IPS-NIHi7 (cell line): ENCODE measurements around the gene PCDHGA10.
"Not testable (repeated sequence)": the region's sequence is repeated elsewhere in the genome, so short reads cannot be mapped to it uniquely, and the experiment has no call there.

Experiments used
- DNase-seq: peaks from one replicate; pipeline ENCODE4 v3.0.0; 2012; ENCODE audit warnings: mixed read lengths; ENCODE audit errors: extremely low spot score

The PCDHGA10 gene

DNA sequence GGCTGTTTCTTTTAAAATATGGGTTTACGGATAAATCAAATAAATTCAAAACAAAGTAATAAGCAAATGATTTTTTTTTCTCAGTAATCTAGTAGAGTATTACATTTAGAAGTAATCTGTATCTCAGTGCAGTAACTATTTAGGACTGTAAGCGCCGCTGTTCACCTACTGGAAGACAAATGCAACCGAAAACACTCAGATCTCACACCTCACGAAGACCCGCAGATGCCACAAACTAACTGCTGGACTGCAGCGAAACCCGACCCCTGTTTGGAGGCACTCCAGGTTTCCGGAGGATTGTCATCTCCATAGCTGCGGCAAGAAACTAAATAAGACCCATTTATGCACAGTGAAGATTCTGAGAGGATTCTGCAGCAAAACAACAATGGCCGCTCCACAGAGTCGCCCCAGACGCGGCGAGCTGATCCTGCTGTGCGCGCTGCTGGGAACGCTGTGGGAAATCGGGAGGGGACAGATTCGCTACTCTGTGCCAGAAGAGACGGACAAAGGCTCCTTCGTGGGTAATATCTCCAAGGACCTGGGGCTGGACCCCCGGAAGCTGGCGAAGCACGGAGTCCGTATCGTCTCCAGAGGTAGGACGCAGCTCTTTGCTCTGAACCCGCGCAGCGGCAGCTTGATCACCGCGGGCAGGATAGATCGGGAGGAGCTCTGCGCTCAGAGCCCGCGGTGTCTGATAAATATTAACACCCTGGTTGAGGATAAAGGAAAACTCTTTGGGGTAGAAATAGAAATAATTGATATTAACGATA, 20.2 kb upstream of the PCDHGA10 start, which contains the start of gene PCDHGA8:
PCDHGA8 (plus strand) TSS at position 205 of the 770 bp plus-strand sequence; CDS start at position 386, 181 bp downstream.
- no peak for DNase-seq

DNA sequence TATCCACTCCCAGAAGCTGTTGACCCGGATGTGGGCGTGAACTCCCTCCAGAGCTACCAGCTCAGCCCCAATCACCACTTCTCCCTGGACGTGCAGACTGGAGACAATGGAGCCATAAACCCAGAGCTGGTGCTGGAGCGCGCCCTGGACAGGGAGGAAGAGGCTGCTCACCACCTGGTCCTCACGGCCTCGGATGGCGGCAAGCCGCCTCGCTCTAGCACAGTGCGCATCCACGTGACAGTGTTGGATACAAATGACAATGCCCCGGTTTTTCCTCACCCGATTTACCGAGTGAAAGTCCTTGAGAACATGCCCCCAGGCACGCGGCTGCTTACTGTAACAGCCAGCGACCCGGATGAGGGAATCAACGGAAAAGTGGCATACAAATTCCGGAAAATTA, 19.5 kb upstream of the PCDHGA10 start:
- no peak for DNase-seq

DNA sequence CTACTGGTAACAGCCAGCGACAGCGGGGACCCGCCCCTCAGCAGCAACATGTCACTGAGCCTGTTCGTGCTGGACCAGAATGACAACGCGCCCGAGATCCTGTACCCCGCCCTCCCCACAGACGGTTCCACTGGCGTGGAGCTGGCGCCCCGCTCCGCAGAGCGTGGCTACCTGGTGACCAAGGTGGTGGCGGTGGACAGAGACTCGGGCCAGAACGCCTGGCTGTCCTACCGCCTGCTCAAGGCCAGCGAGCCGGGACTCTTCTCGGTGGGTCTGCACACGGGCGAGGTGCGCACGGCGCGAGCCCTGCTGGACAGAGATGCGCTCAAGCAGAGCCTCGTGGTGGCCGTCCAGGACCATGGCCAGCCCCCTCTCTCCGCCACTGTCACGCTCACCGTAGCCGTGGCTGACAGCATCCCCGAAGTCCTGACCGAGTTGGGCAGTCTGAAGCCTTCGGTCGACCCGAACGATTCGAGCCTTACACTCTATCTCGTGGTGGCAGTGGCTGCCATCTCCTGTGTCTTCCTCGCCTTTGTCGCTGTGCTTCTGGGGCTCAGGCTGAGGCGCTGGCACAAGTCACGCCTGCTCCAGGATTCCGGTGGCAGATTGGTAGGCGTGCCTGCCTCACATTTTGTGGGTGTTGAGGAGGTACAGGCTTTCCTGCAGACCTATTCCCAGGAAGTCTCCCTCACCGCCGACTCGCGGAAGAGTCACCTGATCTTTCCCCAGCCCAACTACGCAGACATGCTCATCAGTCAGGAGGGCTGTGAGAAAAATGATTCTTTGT, 18.2 kb upstream of the PCDHGA10 start:
- DNase-seq: not testable (repeated sequence)

DNA sequence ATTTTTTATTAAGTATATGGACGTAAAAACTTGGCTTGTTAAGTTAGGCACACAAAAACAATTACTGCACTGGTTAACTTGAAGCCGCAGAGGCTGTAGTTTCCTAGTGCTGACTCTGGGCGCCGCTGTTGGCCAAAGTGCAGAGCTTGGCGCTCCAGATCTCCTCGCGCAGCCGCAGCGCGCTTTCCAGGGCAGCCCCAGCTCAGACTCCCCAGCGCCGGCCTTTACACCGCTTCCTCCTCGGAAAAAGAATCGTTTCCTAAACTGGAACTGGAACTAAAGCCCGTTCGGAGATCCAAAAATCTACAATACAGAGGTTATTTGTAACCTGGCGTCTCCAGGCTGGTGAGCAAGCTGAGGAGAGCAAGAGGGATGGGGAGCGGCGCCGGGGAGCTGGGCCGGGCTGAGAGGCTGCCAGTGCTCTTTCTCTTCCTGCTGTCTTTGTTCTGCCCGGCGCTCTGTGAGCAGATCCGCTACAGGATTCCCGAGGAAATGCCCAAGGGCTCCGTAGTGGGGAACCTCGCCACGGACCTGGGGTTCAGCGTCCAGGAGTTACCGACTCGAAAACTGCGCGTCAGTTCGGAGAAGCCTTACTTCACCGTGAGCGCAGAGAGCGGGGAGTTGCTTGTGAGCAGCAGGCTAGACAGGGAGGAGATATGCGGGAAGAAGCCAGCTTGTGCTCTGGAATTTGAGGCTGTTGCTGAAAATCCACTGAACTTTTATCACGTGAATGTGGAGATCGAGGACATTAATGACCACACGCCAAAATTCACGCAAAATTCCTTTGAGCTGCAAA, 14.8 kb upstream of the PCDHGA10 start, which contains the start of gene PCDHGB5:
PCDHGB5 (plus strand) TSS at position 192 of the 796 bp plus-strand sequence; CDS start at position 373, 181 bp downstream.
- not testable (repeated sequence) for DNase-seq

DNA sequence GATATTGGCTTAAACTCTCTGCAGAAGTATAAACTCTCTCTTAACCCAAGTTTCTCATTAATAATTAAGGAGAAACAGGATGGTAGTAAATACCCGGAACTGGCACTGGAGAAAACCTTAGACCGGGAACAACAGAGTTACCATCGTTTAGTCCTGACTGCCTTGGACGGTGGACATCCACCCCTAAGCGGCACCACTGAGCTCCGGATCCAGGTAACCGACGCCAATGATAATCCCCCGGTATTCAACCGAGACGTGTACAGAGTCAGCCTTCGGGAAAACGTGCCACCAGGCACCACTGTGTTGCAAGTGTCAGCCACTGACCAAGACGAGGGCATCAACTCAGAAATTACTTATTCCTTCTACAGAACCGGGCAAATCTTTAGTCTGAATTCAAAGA, 14.2 kb upstream of the PCDHGA10 start:
- DNase-seq: no peak

DNA sequence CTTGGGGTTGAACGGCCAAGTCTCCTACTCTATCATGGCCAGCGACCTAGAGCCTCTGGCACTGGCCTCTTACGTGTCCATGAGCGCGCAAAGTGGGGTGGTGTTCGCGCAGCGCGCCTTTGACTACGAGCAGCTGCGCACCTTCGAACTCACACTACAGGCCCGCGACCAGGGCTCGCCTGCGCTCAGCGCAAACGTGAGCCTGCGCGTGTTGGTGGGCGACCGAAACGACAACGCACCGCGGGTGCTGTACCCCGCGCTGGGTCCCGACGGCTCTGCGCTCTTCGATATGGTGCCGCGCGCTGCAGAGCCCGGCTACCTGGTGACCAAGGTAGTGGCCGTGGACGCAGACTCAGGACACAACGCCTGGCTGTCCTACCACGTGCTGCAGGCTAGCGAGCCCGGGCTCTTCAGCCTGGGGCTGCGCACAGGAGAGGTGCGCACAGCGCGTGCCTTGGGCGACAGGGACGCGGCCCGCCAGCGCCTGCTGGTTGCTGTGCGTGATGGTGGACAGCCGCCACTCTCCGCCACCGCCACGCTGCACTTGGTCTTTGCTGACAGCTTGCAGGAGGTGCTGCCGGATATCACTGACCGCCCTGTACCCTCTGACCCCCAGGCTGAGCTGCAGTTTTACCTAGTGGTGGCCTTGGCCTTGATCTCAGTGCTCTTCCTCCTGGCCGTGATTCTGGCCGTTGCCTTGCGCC, 13.1 kb upstream of the PCDHGA10 start:
- no peak for DNase-seq

DNA sequence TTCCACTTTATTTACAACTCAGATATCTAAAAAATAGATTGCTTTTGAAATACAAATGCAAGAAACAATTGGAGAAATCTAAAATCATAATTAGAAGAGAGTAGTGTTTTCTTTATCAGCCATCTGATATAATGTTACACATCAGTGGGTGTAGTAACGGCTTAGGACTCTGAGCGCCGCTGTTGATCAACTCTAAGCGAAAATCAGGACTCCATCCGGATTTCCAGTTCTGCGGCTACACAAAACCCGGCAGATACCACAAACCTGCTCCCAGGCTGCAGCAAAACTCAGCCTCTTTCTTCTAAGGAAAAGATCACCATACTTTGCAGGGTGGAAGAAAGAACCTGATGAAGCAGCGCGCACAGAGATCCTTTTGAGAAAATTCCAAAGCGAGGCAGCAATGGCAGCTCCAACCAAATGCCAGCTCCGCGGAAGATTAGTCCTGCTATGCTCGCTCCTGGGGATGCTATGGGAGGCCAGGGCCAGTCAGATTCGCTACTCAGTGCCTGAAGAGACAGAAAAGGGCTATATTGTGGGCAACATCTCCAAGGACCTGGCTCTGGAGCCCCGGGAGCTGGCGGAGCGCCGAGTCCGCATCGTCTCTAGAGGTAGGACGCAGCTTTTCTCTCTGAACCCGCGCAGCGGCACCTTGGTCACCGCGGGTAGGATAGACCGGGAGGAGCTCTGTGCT, 10.1 kb upstream of the PCDHGA10 start, which contains the start of gene PCDHGA9:
PCDHGA9 (plus strand) TSS at position 226 of the 691 bp plus-strand sequence; CDS start at position 401, 175 bp downstream.
- peak; percentile 17 for DNase-seq

DNA sequence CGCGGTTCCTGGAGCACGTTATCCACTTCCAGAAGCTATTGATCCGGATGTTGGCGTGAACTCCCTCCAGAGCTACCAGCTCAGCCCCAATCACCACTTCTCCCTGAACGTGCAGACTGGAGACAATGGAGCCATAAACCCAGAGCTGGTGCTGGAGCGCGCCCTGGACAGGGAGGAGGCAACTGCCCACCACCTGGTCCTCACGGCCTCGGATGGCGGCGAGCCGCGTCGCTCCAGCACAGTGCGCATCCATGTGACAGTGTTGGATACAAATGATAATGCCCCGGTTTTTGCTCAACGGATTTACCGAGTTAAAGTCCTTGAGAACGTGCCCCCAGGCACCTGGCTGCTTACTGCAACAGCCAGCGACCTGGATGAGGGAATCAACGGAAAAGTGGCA, 9.4 kb upstream of the PCDHGA10 start:
- DNase-seq: no peak

DNA sequence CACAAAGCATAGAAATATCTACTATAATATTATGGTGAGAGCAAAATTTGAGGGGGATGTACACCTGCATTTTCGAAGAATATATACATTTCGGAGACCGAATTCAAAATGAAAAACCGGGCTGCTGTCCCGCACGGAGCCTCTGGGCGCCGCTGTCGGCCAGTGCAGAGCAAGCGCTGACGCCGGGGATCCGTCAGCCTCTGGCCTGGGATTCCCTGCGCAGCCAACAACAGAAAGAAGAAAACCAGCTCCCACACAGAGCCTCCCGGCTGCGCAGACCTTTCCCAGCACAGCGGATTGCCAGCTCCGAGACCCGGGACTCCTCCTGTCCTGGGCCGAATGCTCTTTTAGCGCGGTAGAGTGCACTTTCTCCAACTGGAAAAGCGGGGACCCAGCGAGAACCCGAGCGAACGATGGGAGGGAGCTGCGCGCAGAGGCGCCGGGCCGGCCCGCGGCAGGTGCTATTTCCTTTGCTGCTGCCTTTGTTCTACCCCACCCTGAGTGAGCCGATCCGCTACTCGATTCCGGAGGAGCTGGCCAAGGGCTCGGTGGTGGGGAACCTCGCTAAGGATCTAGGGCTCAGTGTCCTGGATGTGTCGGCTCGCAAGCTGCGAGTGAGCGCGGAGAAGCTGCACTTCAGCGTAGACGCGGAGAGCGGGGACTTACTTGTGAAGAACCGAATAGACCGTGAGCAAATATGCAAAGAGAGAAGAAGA, 4.8 kb upstream of the PCDHGA10 start, which contains the start of gene PCDHGB6:
PCDHGB6 (plus strand) TSS at position 232 of the 716 bp plus-strand sequence; CDS start at position 414, 182 bp downstream.
- DNase-seq: peak; percentile 82

DNA sequence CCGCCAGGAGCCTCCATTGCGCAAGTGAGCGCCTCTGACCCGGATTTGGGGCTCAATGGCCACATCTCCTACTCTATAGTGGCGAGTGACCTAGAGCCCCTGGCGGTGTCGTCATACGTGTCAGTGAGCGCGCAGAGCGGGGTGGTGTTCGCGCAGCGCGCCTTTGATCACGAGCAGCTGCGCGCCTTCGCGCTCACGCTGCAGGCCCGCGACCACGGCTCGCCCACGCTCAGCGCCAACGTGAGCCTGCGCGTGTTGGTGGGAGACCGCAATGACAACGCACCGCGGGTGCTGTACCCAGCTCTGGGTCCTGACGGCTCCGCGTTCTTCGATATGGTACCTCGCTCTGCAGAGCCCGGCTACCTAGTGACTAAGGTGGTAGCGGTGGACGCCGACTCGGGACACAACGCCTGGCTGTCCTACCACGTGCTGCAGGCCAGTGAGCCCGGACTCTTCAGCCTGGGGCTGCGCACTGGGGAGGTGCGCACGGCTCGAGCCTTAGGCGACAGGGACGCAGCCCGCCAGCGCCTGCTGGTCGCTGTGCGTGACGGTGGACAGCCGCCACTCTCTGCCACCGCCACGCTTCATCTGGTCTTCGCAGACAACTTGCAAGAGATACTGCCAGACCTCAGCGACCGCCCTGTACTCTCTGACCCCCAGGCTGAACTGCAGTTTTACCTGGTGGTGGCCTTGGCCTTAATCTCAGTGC, 3.0 kb upstream of the PCDHGA10 start:
- no peak for DNase-seq

DNA sequence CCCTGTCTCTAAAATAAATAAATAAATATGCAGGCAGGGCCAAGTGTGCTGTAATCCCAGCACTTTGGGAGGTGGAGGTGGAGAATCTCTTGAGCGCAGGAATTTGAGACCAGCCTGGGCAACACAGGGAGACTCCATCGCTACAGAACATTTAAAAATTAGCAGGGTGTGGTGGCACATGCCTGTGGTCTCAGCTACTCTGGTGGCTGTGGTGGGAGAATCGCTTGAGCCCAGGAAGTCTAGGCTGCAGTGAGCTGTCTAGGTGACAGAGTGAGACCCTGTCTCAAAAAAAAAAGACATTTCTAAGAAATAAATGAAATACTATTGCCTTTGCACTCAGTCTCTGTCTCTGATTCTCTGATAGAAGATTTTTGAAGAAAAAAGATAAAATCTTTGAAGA, 1.2 kb upstream of the PCDHGA10 start:
- DNase-seq: no peak

DNA sequence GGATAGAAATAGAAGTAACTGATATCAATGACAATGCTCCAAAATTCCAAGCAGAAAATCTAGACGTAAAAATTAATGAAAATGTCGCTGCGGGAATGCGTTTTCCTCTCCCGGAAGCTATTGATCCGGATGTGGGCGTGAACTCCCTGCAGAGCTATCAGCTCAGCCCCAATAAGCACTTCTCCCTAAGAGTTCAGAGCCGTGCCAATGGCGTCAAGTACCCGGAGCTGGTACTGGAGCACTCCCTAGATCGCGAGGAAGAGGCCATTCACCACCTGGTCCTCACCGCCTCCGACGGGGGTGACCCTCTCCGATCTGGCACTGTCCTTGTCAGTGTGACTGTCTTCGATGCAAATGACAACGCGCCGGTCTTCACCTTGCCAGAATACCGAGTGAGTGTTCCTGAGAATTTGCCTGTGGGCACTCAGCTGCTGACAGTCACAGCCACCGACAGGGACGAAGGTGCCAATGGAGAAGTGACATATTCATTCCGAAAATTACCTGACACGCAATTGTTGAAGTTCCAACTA, 818 bp downstream of the PCDHGA10 start:
- DNase-seq: no peak

DNA sequence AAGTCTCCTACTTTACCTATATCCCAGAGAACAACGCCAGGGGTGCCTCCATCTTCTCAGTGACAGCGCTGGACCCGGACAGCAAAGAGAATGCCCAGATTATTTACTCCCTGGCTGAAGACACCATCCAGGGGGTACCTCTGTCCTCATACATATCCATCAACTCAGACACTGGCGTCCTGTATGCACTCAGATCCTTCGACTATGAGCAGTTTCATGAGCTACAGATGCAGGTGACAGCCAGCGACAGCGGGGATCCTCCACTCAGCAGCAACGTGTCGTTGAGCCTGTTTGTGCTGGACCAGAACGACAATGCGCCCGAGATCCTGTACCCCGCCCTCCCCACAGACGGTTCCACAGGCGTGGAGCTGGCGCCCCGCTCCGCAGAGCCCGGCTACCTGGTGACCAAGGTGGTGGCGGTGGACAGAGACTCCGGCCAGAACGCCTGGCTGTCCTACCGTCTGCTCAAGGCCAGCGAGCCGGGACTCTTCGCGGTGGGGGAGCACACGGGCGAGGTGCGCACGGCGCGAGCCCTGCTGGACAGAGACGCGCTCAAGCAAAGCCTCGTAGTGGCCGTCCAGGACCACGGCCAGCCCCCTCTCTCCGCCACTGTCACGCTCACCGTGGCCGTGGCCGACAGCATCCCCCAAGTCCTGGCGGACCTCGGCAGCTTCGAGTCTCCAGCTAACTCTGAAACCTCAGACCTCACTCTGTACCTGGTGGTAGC, 1.9 kb downstream of the PCDHGA10 start:
- DNase-seq: not testable (repeated sequence)

DNA sequence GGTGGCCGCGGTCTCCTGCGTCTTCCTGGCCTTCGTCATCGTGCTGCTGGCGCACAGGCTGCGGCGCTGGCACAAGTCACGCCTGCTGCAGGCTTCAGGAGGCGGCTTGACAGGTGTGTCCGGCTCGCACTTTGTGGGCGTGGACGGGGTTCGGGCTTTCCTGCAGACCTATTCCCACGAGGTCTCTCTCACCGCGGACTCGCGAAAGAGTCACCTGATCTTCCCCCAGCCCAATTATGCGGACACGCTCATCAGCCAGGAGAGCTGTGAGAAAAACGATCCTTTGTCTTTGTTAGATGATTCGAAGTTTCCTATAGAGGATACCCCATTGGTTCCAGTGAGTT, 2.5 kb downstream of the PCDHGA10 start:
- not testable (repeated sequence) for DNase-seq

DNA sequence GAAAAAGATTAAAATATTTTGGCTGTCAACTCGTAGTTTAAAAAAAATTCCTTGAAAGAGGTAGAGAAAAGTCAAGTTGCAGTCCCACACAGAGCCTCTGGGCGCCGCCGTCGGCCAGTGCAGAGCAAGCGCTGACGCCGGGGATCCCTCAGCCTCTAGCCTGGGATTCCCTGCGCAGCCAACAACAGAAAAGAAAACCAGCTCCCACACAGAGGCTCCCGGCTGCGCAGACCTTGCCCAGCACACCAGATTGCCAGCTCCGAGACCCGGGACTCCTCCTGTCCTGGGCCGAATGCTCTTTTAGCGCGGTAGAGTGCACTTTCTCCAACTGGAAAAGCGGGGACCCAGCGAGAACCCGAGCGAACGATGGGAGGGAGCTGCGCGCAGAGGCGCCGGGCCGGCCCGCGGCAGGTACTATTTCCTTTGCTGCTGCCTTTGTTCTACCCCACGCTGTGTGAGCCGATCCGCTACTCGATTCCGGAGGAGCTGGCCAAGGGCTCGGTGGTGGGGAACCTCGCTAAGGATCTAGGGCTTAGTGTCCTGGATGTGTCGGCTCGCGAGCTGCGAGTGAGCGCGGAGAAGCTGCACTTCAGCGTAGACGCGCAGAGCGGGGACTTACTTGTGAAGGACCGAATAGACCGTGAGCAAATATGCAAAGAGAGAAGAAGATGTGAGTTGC, 4.8 kb downstream of the PCDHGA10 start, which contains the start of gene PCDHGB7:
PCDHGB7 (plus strand) TSS at position 184 of the 679 bp plus-strand sequence; CDS start at position 367, 183 bp downstream.
- peak; percentile 80 for DNase-seq

DNA sequence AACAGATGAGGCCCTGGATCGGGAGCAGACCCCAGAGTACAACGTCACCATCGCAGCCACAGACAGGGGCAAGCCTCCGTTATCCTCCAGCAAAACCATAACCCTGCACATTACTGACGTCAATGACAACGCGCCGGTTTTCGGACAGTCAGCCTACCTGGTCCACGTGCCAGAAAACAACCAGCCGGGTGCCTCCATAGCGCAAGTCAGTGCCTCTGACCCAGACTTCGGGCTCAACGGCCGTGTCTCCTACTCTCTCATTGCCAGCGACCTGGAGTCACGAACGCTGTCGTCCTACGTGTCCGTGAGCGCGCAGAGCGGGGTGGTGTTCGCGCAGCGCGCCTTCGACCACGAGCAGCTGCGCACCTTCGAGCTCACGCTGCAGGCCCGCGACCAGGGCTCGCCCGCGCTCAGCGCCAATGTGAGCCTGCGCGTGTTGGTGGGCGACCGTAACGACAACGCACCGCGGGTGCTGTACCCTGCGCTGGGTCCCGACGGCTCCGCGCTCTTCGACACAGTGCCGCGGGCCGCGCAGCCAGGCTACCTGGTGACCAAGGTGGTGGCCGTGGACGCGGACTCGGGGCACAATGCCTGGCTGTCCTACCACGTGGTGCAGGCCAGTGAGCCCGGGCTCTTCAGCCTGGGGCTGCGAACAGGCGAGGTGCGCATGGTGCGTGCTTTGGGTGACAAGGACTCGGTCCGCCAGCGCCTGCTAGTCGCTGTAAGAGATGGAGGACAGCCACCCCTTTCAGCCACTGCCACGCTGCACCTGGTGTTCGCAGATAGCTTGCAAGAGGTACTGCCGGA, 6.5 kb downstream of the PCDHGA10 start:
- no peak for DNase-seq
